K562 (cell line): ENCODE measurements around the gene UNC93B1. TPM values are rescaled to one million over a fixed set of nuclear protein-coding genes. Genes with fewer than 3 reads are reported as not detected.

Source experiments
- ATAC-seq: fragments of 200-7000 bp; cut with Tn5 transposase; 3 replicates; pipeline ENCODE4 v1.9.1; 2020; ENCODE audit warnings: moderate library complexity
- BruUV-seq: library from RNA; stranded (reverse); fragments of 400-500 nt; replicated peaks from 2 replicates; lab custom pipeline; 2021; lab: Mats Ljungman, UMichigan
- CTCF ChIA-PET: fragments of 300-600 bp; formaldehyde crosslinking; extraction: SDS; loops from one replicate; lab custom pipeline; 2021; ENCODE audit warnings: low intra/inter-chr PET ratio; lab: Yijun Ruan, JAX
- POLR2A ChIA-PET: fragments of 300-600, 350-650 bp; sonication (Branson Sonifier 250); formaldehyde crosslinking; extraction: SDS; loops from one replicate; lab custom pipeline; 2021; ENCODE audit warnings: antibody characterized with exemption, inconsistent platforms; lab: Yijun Ruan, JAX
- DNase-seq, 4 experiments: peaks; one replicate each; pipeline versions ENCODE4 v3.0.0 to v3.0.0-alpha.2; 2011 to 2018; ENCODE audit warnings: low spot score in 3 of 4, mixed read lengths in 3 of 4; ENCODE audit errors: extremely low read depth in 1 of 4
- FAIRE-seq: peaks from 2 replicates; lab custom pipeline; 2011; peaks lifted over from hg19 to GRCh38; lab: Jason Lieb, UNC
- H2AFZ ChIP-seq: 2 replicates; pipeline ENCODE4 v1.6.0; 2011; ENCODE audit warnings: low read depth, low read length, control low read depth, inconsistent platforms
- H3K27ac ChIP-seq: fragments of 200-600 bp; 3 replicates; pipeline ENCODE4 v1.8.0; 2011; ENCODE audit warnings: low read depth, mild to moderate bottlenecking, control low read depth, inconsistent platforms, low read length, moderate library complexity, mixed read lengths; ENCODE audit errors: extremely low read depth
- H3K27me3 ChIP-seq, 2 experiments: fragments of 300-600 bp in 1 of 2; 2 replicates in 1 of 2; 3 replicates in 1 of 2; pipeline versions ENCODE4 v1.6.0 to v1.8.0; 2011; ENCODE audit warnings: inconsistent platforms in 2 of 2, low read length in 2 of 2, mild to moderate bottlenecking in 1 of 2, mixed read lengths in 1 of 2, moderate library complexity in 1 of 2; ENCODE audit not compliant: control insufficient read depth in 2 of 2, insufficient read depth in 2 of 2
- H3K36me3 ChIP-seq: fragments of 300-600 bp; 3 replicates; pipeline ENCODE4 v1.8.0; 2011; ENCODE audit warnings: mild to moderate bottlenecking, low read length, inconsistent platforms; ENCODE audit not compliant: control insufficient read depth, insufficient read depth
- H3K4me1 ChIP-seq, 2 experiments: fragments of 200-600 bp in 1 of 2; replicated peaks in 1 of 2; 2 replicates in 1 of 2; 3 replicates in 1 of 2; pipeline versions ENCODE4 v1.5.1 to v1.8.0; 2011; ENCODE audit warnings: inconsistent platforms in 2 of 2, low read length in 2 of 2, mild to moderate bottlenecking in 1 of 2, mixed read lengths in 1 of 2, moderate library complexity in 1 of 2; ENCODE audit not compliant: control insufficient read depth in 2 of 2, insufficient read depth in 2 of 2
- H3K4me2 ChIP-seq: 2 replicates; pipeline ENCODE4 v1.6.1; 2011; ENCODE audit warnings: low read length, control low read depth, inconsistent platforms, mixed read lengths; ENCODE audit not compliant: insufficient read depth
- H3K4me3 ChIP-seq: fragments of 200-600 bp; sonication (generic), shearing (Covaris generic); 2 replicates; pipeline ENCODE4 v1.5.1; 2016; ENCODE audit warnings: control low read depth, inconsistent platforms
- H3K79me2 ChIP-seq: fragments of 200-600 bp; 3 replicates; pipeline ENCODE4 v1.8.0; 2011; ENCODE audit warnings: low read length, inconsistent platforms; ENCODE audit not compliant: control insufficient read depth, insufficient read depth
- H3K9ac ChIP-seq, 2 experiments: 2 replicates each; pipeline versions ENCODE4 v1.6.0 to v1.6.1; 2011; ENCODE audit warnings: low read depth in 2 of 2, low read length in 2 of 2, control low read depth in 1 of 2, inconsistent platforms in 1 of 2, mild to moderate bottlenecking in 1 of 2, mixed read lengths in 1 of 2; ENCODE audit not compliant: insufficient read depth in 1 of 2
- H3K9me1 ChIP-seq: one replicate; pipeline ENCODE4 v1.6.0; 2011; ENCODE audit warnings: inconsistent platforms, mild to moderate bottlenecking, low read length, moderate library complexity; ENCODE audit not compliant: control insufficient read depth, insufficient read depth
- H3K9me3 ChIP-seq: replicated peaks from 2 replicates; pipeline ENCODE4 v1.5.1; 2011; ENCODE audit warnings: low read depth, low read length, inconsistent platforms; ENCODE audit not compliant: control insufficient read depth, insufficient read depth
- H4K20me1 ChIP-seq: replicated peaks from 2 replicates; pipeline ENCODE4 v1.6.1; 2011; ENCODE audit warnings: low read length, inconsistent platforms, mixed read lengths; ENCODE audit not compliant: control insufficient read depth, insufficient read depth
- POLR2G ChIP-seq: fragments of 200-400 bp; formaldehyde crosslinking; IDR thresholded peaks from 2 replicates; pipeline ENCODE4 v1.6.1; 2017; ENCODE audit warnings: low read depth, mild to moderate bottlenecking, antibody characterized with exemption, low read length, moderate library complexity
- TCF7L2 ChIP-seq: fragments of 150-350 bp; IDR thresholded peaks from 2 replicates; pipeline ENCODE4 v1.6.1; 2016; ENCODE audit warnings: low read depth, mild to moderate bottlenecking, low read length, moderate library complexity
- ZNF263 ChIP-seq: sonication (generic); formaldehyde crosslinking; IDR thresholded peaks from 2 replicates; pipeline ENCODE4 v1.8.0; 2022; ENCODE audit warnings: mild to moderate bottlenecking, missing genetic modification reagents, borderline replicate concordance
- WGBS: fragments of 100-300 bp; shearing (Covaris generic); methylation state at CpG from one replicate; pipeline ENCODE4 v1.1.6; 2016; ENCODE audit warnings: low coverage, mixed read lengths; ENCODE audit not compliant: insufficient coverage; ENCODE audit errors: missing lambda C conversion rate; 5-methylcytosine and 5-hydroxymethylcytosine counted together
- in situ Hi-C: fragments of 300-500 bp; cut with MboI; formaldehyde crosslinking; loops from 4 replicates; pipeline ENCODE4 v1.15.0; 2018; ENCODE audit warnings: inconsistent platforms, mixed read lengths
- intact Hi-C: fragments of 100-400 bp; cut with micrococcal nuclease; formaldehyde crosslinking; loops from 2 replicates; pipeline ENCODE4 v1.14.2; 2022
- polyA plus RNA-seq, 8 experiments: library from polyadenylated mRNA; depleted of rRNA in 4 of 8; stranded (reverse) in 5 of 8; unstranded in 3 of 8; fragments of >200 nt; fragmentation: Nextera tagmentation in 2 of 8; fragmentation: Illumina TruSeq in 1 of 8; extraction: Ambion mirVana in 2 of 8; extraction: Trizol in 1 of 8; gene quantifications; 2 replicates each; pipeline versions ENCODE4 v1.2.1 to v1.2.3, GENCODE V29; 2011 to 2014; ENCODE audit warnings: inconsistent platforms in 1 of 8, missing spikeins in 1 of 8
- total RNA-seq, 7 experiments: library from RNA; depleted of rRNA in 6 of 7; stranded (reverse); fragments of >200 nt in 6 of 7; fragmentation: Illumina TruSeq in 2 of 7; extraction: Trizol in 2 of 7; gene quantifications; 2 replicates each; pipeline versions ENCODE4 v1.2.1 to v1.2.3, GENCODE V29; 2011 to 2021; ENCODE audit warnings: low replicate concordance in 1 of 7

UNC93B1 gene
- total and polyA plus RNA-seq, 9 of the 15 experiments (the other 6 are each of a cell fraction or from before 2014, with no cell fraction given) = 0.10 to 13.6 (median 6.5) TPM

DNA sequence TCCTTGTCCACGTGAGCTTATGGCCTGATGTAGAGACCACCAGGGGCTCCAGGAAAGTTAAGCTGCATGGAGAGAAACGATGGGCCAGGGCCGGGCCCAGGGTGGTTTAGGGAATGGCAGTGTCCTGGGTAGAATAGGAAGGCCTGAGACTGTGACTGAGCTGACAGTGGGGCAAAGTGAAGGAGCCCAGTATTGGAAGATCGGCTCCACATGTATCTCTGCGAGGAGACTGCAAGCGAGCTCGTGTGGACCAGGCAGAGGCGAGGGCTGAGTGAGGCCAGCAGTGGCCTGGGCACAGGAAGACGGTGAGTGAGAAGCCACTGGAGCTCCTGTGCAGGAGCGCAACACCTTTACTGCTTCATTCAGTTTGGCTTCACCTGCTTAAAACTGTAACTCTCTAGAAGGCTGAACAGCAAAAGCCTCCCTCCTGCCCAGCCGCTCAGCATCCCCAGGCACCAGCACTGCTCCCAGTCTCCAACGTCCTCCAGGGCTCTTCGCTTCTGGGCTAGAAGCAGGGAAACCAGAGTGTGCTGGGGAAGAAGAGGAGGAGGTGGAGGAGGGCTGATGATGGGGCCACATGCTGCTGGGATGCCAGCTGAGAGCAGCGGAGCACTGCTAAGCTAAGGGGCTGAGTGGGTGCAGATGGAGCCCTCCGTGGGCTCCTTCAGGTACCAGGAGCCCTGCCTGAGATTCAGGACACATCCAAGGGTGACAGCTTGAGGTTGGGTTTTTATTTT is 48.4 kb upstream of the UNC93B1 start:
- H3K36me3 ChIP-seq = peaks cover 66% of the 10 kb centered on the region; the same call in 2 of the 3 replicates
- H3K4me3 ChIP-seq = no peak overlapping the region
- H3K79me2 ChIP-seq = no peaks in the 10 kb centered on the region
- no peak overlapping the region for H2AFZ ChIP-seq
- FAIRE-seq (no peak), DNase-seq (no peak), ATAC-seq (no peak)
- in situ Hi-C loops (no loop called here), intact Hi-C loops (no loop called here)
- no peaks in the 10 kb centered on the region for H3K9me1 ChIP-seq
- CTCF ChIA-PET = no interaction called here
- BruUV-seq = no TSS peak
- H3K9me3 ChIP-seq = no peaks in the 10 kb centered on the region
- H3K27ac ChIP-seq = no peak overlapping the region
- H3K4me1 ChIP-seq = peaks cover 0 to 26% of the 10 kb centered on the region in 2 experiments; a peak in 1 of 5 replicates
- H3K27me3 ChIP-seq = no peaks in the 10 kb centered on the region
- peak; percentile 43 for TF ChIP-seq POLR2G
- TF ChIP-seq TCF7L2 = no peak
- TF ChIP-seq ZNF263 (CRISPR knock-in tag) = peak; percentile 70; the same call in 1 of the 2 replicates
- TF ChIP-seq, all 486 proteins: peak for 2
- POLR2A ChIA-PET = interaction anchor here (0.6 to 4.8 kb wide), 6 partner anchors 11 to 104 kb away, joined by 3 to 55 read pairs (median 6); partner anchors contain the start of gene TCIRG1
- Histone ChIP-seq H3K4me2 (no peak overlapping the region), H4K20me1 (no peaks in the 10 kb centered on the region; the same call in 1 of the 2 replicates), H3K9ac (peak overlapping the region in 1 of 2 experiments; percentile 46; a peak in 2 of 4 replicates)
- 83% methylated on average over 15 of the region's 15 CpGs for WGBS
